ENCODE measurements around the gene KRTAP5-8.
"Not testable (repeated sequence)": the region's sequence is repeated elsewhere in the genome, so short reads cannot be mapped to it uniquely, and the experiment has no call there.

KRTAP5-8 gene

GRCh38 chr11:71507102-71507501, 30.7 kb upstream of the KRTAP5-8 start:
- H3K9me3 ChIP-seq (ENCODE audit: control insufficient read depth in 1 of 2, low read length in 2 of 2): peaks cover 8 to 19% of the 10 kb centered on the region in 2 donors
- H3K36me3 ChIP-seq (ENCODE audit: control insufficient read depth in 1 of 2, insufficient read depth in 2 of 2, low read length in 2 of 2): peaks cover 10 to 20% of the 10 kb centered on the region in 2 donors
- no peak overlapping the region for H3K27ac ChIP-seq (ENCODE audit: low read depth, low read length)
- H3K4me3 ChIP-seq (ENCODE audit: low read depth in 1 of 2, low read length in 2 of 2): no peak overlapping the region
- H3K9ac ChIP-seq (ENCODE audit: low read depth in 1 of 2, low read length in 2 of 2): no peak overlapping the region
- H3K4me1 ChIP-seq (ENCODE audit: control insufficient read depth in 1 of 2, insufficient read depth in 2 of 2, low read length in 2 of 2): no peaks in the 10 kb centered on the region
- no peaks in the 10 kb centered on the region for H3K27me3 ChIP-seq (ENCODE audit: control insufficient read depth in 1 of 2, insufficient read depth in 2 of 2, low read length in 2 of 2)

GRCh38 chr11:71518506-71519471, 19.0 kb upstream of the KRTAP5-8 start:
- Histone ChIP-seq H3K4me3 (ENCODE audit: low read depth in 1 of 2, low read length in 2 of 2) (no peak overlapping the region), H3K27me3 (ENCODE audit: control insufficient read depth in 1 of 2, insufficient read depth in 2 of 2, low read length in 2 of 2) (no peaks in the 10 kb centered on the region), H3K4me1 (ENCODE audit: control insufficient read depth in 1 of 2, insufficient read depth in 2 of 2, low read length in 2 of 2) (no peaks in the 10 kb centered on the region), H3K9me3 (ENCODE audit: control insufficient read depth in 1 of 2, low read length in 2 of 2) (no peaks in the 10 kb centered on the region), H3K9ac (ENCODE audit: low read depth in 1 of 2, low read length in 2 of 2) (no peak overlapping the region), H3K27ac (ENCODE audit: low read depth, low read length) (no peak overlapping the region), H3K36me3 (ENCODE audit: control insufficient read depth in 1 of 2, insufficient read depth in 2 of 2, low read length in 2 of 2) (no peaks in the 10 kb centered on the region)

- H3K4me1 ChIP-seq (ENCODE audit: control insufficient read depth in 1 of 2, insufficient read depth in 2 of 2, low read length in 2 of 2): no peaks in the 10 kb centered on the region
- no peak overlapping the region for H3K9ac ChIP-seq (ENCODE audit: low read depth in 1 of 2, low read length in 2 of 2)
- H3K27ac ChIP-seq (ENCODE audit: low read depth, low read length): no peak overlapping the region
- no peak overlapping the region for H3K4me3 ChIP-seq (ENCODE audit: low read depth in 1 of 2, low read length in 2 of 2)
- no peaks in the 10 kb centered on the region for H3K9me3 ChIP-seq (ENCODE audit: control insufficient read depth in 1 of 2, low read length in 2 of 2)
- H3K27me3 ChIP-seq (ENCODE audit: control insufficient read depth in 1 of 2, insufficient read depth in 2 of 2, low read length in 2 of 2): no peaks in the 10 kb centered on the region
- no peaks in the 10 kb centered on the region for H3K36me3 ChIP-seq (ENCODE audit: control insufficient read depth in 1 of 2, insufficient read depth in 2 of 2, low read length in 2 of 2)
Measured at GRCh38 chr11:71519546-71519945, 18.3 kb upstream of the KRTAP5-8 start.

GRCh38 chr11:71525188-71525937, 12.5 kb upstream of the KRTAP5-8 start:
- Histone ChIP-seq H3K27ac (ENCODE audit: low read depth, low read length) (no peak overlapping the region), H3K27me3 (ENCODE audit: control insufficient read depth in 1 of 2, insufficient read depth in 2 of 2, low read length in 2 of 2) (no peaks in the 10 kb centered on the region), H3K4me1 (ENCODE audit: control insufficient read depth in 1 of 2, insufficient read depth in 2 of 2, low read length in 2 of 2) (no peaks in the 10 kb centered on the region), H3K9me3 (ENCODE audit: control insufficient read depth in 1 of 2, low read length in 2 of 2) (no peaks in the 10 kb centered on the region), H3K9ac (ENCODE audit: low read depth in 1 of 2, low read length in 2 of 2) (no peak overlapping the region), H3K4me3 (ENCODE audit: low read depth in 1 of 2, low read length in 2 of 2) (no peak overlapping the region), H3K36me3 (ENCODE audit: control insufficient read depth in 1 of 2, insufficient read depth in 2 of 2, low read length in 2 of 2) (no peaks in the 10 kb centered on the region)

DNA sequence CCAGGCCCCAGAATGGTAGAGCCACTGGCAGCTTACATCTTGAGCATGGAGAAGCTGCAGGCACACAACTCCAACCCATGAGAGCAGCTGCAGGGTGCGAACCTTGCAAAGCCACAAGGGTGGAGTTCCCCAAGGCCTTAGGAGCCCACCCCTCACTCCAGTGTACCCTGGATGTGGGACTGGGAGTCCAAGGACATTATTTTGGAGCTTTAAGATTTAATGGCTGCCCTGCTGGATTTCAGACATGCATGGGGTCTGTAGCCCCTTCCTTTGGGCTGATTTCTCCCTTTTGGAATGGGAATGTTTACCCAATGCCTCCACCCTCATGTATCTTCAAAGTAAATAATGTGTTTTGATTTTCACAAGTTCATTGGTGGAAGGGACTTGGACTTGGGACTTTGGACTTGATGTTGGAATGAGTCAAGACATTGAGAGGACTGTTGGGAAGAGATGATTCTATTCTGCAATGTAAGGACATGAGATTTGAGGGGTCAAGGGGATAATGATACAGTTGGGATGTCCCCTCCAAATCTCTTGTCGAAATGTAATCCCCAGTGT, 11.8 kb upstream of the KRTAP5-8 start:
- H3K27ac ChIP-seq (ENCODE audit: low read depth, low read length): no peak overlapping the region
- H3K9ac ChIP-seq (ENCODE audit: low read depth in 1 of 2, low read length in 2 of 2): no peak overlapping the region
- no peaks in the 10 kb centered on the region for H3K4me1 ChIP-seq (ENCODE audit: control insufficient read depth in 1 of 2, insufficient read depth in 2 of 2, low read length in 2 of 2)
- H3K27me3 ChIP-seq (ENCODE audit: control insufficient read depth in 1 of 2, insufficient read depth in 2 of 2, low read length in 2 of 2): no peaks in the 10 kb centered on the region
- no peaks in the 10 kb centered on the region for H3K9me3 ChIP-seq (ENCODE audit: control insufficient read depth in 1 of 2, low read length in 2 of 2)
- no peak overlapping the region for H3K4me3 ChIP-seq (ENCODE audit: low read depth in 1 of 2, low read length in 2 of 2)
- H3K36me3 ChIP-seq (ENCODE audit: control insufficient read depth in 1 of 2, insufficient read depth in 2 of 2, low read length in 2 of 2): no peaks in the 10 kb centered on the region

DNA sequence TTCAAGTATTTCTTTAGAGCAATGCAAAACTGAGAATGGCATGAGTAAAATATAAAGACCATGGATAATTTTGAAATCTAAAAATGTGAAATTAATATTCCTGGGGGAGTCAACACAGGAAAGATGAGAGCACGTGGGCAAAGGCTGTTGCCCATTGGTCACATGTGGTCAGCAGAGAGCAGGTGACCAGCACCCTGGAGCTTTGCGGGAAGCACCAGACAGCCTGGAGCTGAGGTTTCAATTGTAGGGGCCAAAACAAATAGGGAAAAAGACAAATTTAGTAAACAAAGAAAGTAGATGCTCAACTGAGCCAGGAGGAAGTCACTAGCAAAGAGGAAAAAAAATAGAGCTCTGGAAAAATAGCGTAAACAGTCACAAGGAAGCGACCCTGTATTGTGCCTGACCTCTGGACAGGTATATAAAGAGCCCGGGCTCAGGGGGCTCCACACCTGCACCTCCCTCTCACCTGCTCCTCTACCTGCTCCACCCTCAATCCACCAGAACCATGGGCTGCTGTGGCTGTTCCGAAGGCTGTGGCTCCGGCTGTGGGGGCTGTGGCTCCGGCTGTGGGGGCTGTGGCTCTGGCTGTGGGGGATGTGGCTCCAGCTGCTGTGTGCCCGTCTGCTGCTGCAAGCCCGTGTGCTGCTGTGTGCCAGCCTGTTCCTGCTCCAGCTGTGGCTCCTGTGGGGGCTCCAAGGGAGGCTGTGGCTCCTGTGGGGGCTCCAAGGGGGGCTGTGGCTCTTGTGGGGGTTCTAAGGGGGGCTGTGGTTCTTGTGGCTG, 10.8 kb upstream of the KRTAP5-8 start, which contains the start of gene KRTAP5-7:
Gene KRTAP5-7 (plus strand): TSS at position 472 of the 780 bp plus-strand sequence. CDS start 34 bp downstream, at position 506.
- not testable (repeated sequence) for H3K9ac ChIP-seq (ENCODE audit: low read depth in 1 of 2, low read length in 2 of 2); H3K36me3 ChIP-seq (ENCODE audit: control insufficient read depth in 1 of 2, insufficient read depth in 2 of 2, low read length in 2 of 2); H3K4me3 ChIP-seq (ENCODE audit: low read depth in 1 of 2, low read length in 2 of 2); H3K9me3 ChIP-seq (ENCODE audit: control insufficient read depth in 1 of 2, low read length in 2 of 2); H3K27me3 ChIP-seq (ENCODE audit: control insufficient read depth in 1 of 2, insufficient read depth in 2 of 2, low read length in 2 of 2); H3K27ac ChIP-seq (ENCODE audit: low read depth, low read length); H3K4me1 ChIP-seq (ENCODE audit: control insufficient read depth in 1 of 2, insufficient read depth in 2 of 2, low read length in 2 of 2)

- no peaks in the 10 kb centered on the region for H3K4me1 ChIP-seq (ENCODE audit: control insufficient read depth in 1 of 2, insufficient read depth in 2 of 2, low read length in 2 of 2)
- H3K36me3 ChIP-seq (ENCODE audit: control insufficient read depth in 1 of 2, insufficient read depth in 2 of 2, low read length in 2 of 2): no peaks in the 10 kb centered on the region
- no peaks in the 10 kb centered on the region for H3K9me3 ChIP-seq (ENCODE audit: control insufficient read depth in 1 of 2, low read length in 2 of 2)
- no peaks in the 10 kb centered on the region for H3K27me3 ChIP-seq (ENCODE audit: control insufficient read depth in 1 of 2, insufficient read depth in 2 of 2, low read length in 2 of 2)
- no peak overlapping the region for H3K4me3 ChIP-seq (ENCODE audit: low read depth in 1 of 2, low read length in 2 of 2)
- H3K27ac ChIP-seq (ENCODE audit: low read depth, low read length): no peak overlapping the region
- no peak overlapping the region for H3K9ac ChIP-seq (ENCODE audit: low read depth in 1 of 2, low read length in 2 of 2)
Measured at GRCh38 chr11:71527576-71528210, 10.1 kb upstream of the KRTAP5-8 start.

- H3K9me3 ChIP-seq (ENCODE audit: control insufficient read depth in 1 of 2, low read length in 2 of 2): no peaks in the 10 kb centered on the region
- H3K4me1 ChIP-seq (ENCODE audit: control insufficient read depth in 1 of 2, insufficient read depth in 2 of 2, low read length in 2 of 2): no peaks in the 10 kb centered on the region
- no peaks in the 10 kb centered on the region for H3K36me3 ChIP-seq (ENCODE audit: control insufficient read depth in 1 of 2, insufficient read depth in 2 of 2, low read length in 2 of 2)
- H3K4me3 ChIP-seq (ENCODE audit: low read depth in 1 of 2, low read length in 2 of 2): no peak overlapping the region
- no peak overlapping the region for H3K9ac ChIP-seq (ENCODE audit: low read depth in 1 of 2, low read length in 2 of 2)
- H3K27me3 ChIP-seq (ENCODE audit: control insufficient read depth in 1 of 2, insufficient read depth in 2 of 2, low read length in 2 of 2): no peaks in the 10 kb centered on the region
- no peak overlapping the region for H3K27ac ChIP-seq (ENCODE audit: low read depth, low read length)
Measured at GRCh38 chr11:71530602-71531001, 7.2 kb upstream of the KRTAP5-8 start.

DNA sequence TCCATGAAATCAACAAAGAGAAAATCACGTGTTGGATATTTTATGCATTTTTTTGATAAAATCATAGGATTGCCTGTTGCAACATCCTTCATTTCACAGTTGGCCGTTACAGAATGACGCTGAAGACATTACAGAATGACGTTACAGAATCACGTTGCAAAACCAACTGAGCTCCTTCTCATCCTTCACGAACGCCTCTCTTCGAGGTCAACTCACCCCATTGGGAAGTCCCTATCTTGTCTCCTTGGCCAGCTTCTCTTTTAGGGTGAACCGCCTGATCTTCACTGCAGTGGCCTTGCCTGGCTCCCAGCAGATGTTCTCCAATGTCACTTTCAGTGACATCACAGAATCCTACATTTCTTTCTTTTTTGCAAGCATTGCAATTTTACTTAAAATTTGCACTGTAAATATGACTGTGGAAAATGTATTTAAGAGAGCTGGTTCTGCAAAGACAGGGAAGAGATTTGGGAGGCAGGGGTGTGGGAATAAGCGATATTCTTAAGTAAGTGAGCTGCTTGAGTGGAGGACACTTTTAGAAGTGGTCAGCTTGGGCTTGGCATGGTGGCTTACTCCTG, 5.7 kb upstream of the KRTAP5-8 start:
- Histone ChIP-seq H3K27ac (ENCODE audit: low read depth, low read length) (no peak overlapping the region), H3K4me1 (ENCODE audit: control insufficient read depth in 1 of 2, insufficient read depth in 2 of 2, low read length in 2 of 2) (no peaks in the 10 kb centered on the region)

More for the DNA sequence above, 5.7 kb upstream of the KRTAP5-8 start:
- Histone ChIP-seq H3K27me3 (ENCODE audit: control insufficient read depth in 1 of 2, insufficient read depth in 2 of 2, low read length in 2 of 2) (no peaks in the 10 kb centered on the region), H3K36me3 (ENCODE audit: control insufficient read depth in 1 of 2, insufficient read depth in 2 of 2, low read length in 2 of 2) (no peaks in the 10 kb centered on the region), H3K9me3 (ENCODE audit: control insufficient read depth in 1 of 2, low read length in 2 of 2) (no peaks in the 10 kb centered on the region), H3K4me3 (ENCODE audit: low read depth in 1 of 2, low read length in 2 of 2) (no peak overlapping the region), H3K9ac (ENCODE audit: low read depth in 1 of 2, low read length in 2 of 2) (no peak overlapping the region)
